PC-9 (cell line): ENCODE data around the gene ITGA6. TPM values are rescaled to one million over a fixed set of nuclear protein-coding genes. Genes with fewer than 3 reads are reported as not detected.

Experiments
- BruUV-seq: library from RNA; stranded (reverse); fragments of 400-500 nt; replicated peaks from 2 replicates; lab custom pipeline; 2021; lab: Mats Ljungman, UMichigan
- CTCF ChIA-PET: fragments of 300-600 bp; sonication (Branson Sonifier 250); formaldehyde crosslinking; loops from one replicate; lab custom pipeline; 2022; ENCODE audit warnings: antibody characterized with exemption; lab: Charles Lee
- POLR2A ChIA-PET: fragments of 300-600 bp; sonication (Branson Sonifier 250); formaldehyde crosslinking; loops from one replicate; lab custom pipeline; 2022; ENCODE audit warnings: antibody characterized with exemption; ENCODE audit not compliant: unreplicated experiment; lab: Charles Lee
- DNase-seq, 2 experiments: peaks; one replicate each; pipeline versions ENCODE4 v3.0.0 to v3.0.0-alpha.2; 2015 to 2022; ENCODE audit warnings: mixed read lengths in 1 of 2
- H2AFZ ChIP-seq: fragments of 200-600 bp; sonication (generic); 2 replicates; pipeline ENCODE4 v1.8.1; 2017; ENCODE audit warnings: antibody characterized with exemption
- H3F3A ChIP-seq: fragments of 200-600 bp; sonication (generic); 2 replicates; pipeline ENCODE4 v1.8.1; 2017; ENCODE audit warnings: antibody characterized with exemption, mild to moderate bottlenecking, low read depth; ENCODE audit not compliant: insufficient read depth
- H3K27ac ChIP-seq: fragments of 200-600 bp; sonication (generic); 2 replicates; pipeline ENCODE4 v1.6.1; 2016; ENCODE audit warnings: mixed run types
- H3K27me3 ChIP-seq: fragments of 200-600 bp; sonication (generic); 2 replicates; pipeline ENCODE4 v1.6.1; 2016; ENCODE audit warnings: low read depth, mixed run types; ENCODE audit not compliant: insufficient read depth
- H3K36me3 ChIP-seq: fragments of 200-600 bp; sonication (generic); 2 replicates; pipeline ENCODE4 v1.6.1; 2016; ENCODE audit warnings: low read depth, mixed run types
- H3K4me1 ChIP-seq: fragments of 200-600 bp; sonication (generic); replicated peaks from 2 replicates; pipeline ENCODE4 v1.6.1; 2016; ENCODE audit warnings: mixed run types; ENCODE audit not compliant: insufficient read depth
- H3K4me2 ChIP-seq: fragments of 200-600 bp; sonication (generic); 2 replicates; pipeline ENCODE4 v1.6.1; 2017; ENCODE audit warnings: mixed run types
- H3K4me3 ChIP-seq: fragments of 200-600 bp; sonication (generic); 2 replicates; pipeline ENCODE4 v1.6.1; 2016; ENCODE audit warnings: mixed run types
- H3K79me2 ChIP-seq: fragments of 200-600 bp; sonication (generic); 2 replicates; pipeline ENCODE4 v1.6.1; 2017; ENCODE audit warnings: low read depth, mixed run types
- H3K9me2 ChIP-seq: fragments of 200-600 bp; sonication (generic); 2 replicates; pipeline ENCODE4 v1.8.1; 2017; ENCODE audit warnings: mild to moderate bottlenecking; ENCODE audit not compliant: insufficient read depth
- H3K9me3 ChIP-seq: fragments of 200-600 bp; sonication (generic); 2 replicates; pipeline ENCODE4 v1.8.1; 2016; ENCODE audit warnings: low read depth; ENCODE audit not compliant: insufficient read depth
- H4K20me1 ChIP-seq: fragments of 200-600 bp; sonication (generic); 2 replicates; pipeline ENCODE4 v1.8.1; 2017; ENCODE audit not compliant: insufficient read depth
- EZH2 ChIP-seq: fragments of 200-600 bp; sonication (generic); IDR thresholded peaks from 2 replicates; pipeline ENCODE4 v1.8.0; 2017; ENCODE audit warnings: antibody characterized with exemption, low read depth
- intact Hi-C: fragments of 100-400 bp; cut with micrococcal nuclease; formaldehyde crosslinking; loops from one replicate; pipeline ENCODE4 v1.10.0; 2022; ENCODE audit not compliant: unreplicated experiment
- total RNA-seq: library from RNA; stranded (reverse); gene quantifications from 2 replicates; pipeline ENCODE4 v1.2.3, GENCODE V29; 2021
- TF ChIP-seq, protein P1 (sequence below): fragments of 200-600 bp; sonication (generic); conservative IDR thresholded peaks from 2 replicates; pipeline ENCODE4 v1.6.1; 2017; ENCODE audit warnings: mixed run types, antibody characterized with exemption, mild to moderate bottlenecking, moderate library complexity

The ITGA6 gene
- total RNA-seq, 1 experiment from 2014 or later, result 213 TPM

GRCh38 chr2:172510088-172510487 lies 82.7 kb downstream of the ITGA6 start:
- no peak for DNase-seq
- POLR2A ChIA-PET, result no interaction called here
- no peaks in the 10 kb centered on the region for H4K20me1 ChIP-seq
- no TSS peak for BruUV-seq
- H3K4me3 ChIP-seq, result no peak overlapping the region
- intact Hi-C loops, result no loop called here
- no peak overlapping the region for H2AFZ ChIP-seq
- no peaks in the 10 kb centered on the region; the same call in 1 of the 2 replicates for H3K9me2 ChIP-seq
- H3K79me2 ChIP-seq, result no peaks in the 10 kb centered on the region
- CTCF ChIA-PET, result no interaction called here
- H3K36me3 ChIP-seq, result peaks cover 9% of the 10 kb centered on the region; the same call in 1 of the 2 replicates
- H3K4me2 ChIP-seq, result no peak overlapping the region
- no peak for TF ChIP-seq EZH2
- TF ChIP-seq, protein P1, sequence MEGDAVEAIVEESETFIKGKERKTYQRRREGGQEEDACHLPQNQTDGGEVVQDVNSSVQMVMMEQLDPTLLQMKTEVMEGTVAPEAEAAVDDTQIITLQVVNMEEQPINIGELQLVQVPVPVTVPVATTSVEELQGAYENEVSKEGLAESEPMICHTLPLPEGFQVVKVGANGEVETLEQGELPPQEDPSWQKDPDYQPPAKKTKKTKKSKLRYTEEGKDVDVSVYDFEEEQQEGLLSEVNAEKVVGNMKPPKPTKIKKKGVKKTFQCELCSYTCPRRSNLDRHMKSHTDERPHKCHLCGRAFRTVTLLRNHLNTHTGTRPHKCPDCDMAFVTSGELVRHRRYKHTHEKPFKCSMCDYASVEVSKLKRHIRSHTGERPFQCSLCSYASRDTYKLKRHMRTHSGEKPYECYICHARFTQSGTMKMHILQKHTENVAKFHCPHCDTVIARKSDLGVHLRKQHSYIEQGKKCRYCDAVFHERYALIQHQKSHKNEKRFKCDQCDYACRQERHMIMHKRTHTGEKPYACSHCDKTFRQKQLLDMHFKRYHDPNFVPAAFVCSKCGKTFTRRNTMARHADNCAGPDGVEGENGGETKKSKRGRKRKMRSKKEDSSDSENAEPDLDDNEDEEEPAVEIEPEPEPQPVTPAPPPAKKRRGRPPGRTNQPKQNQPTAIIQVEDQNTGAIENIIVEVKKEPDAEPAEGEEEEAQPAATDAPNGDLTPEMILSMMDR, result no peak
- no peak overlapping the region for H3K27ac ChIP-seq
- peaks cover 21% of the 10 kb centered on the region for H3K9me3 ChIP-seq
- no peaks in the 10 kb centered on the region for H3K27me3 ChIP-seq
- peaks cover 13% of the 10 kb centered on the region; the same call in 1 of the 2 replicates for H3F3A ChIP-seq
- H3K4me1 ChIP-seq, result no peaks in the 10 kb centered on the region

DNA sequence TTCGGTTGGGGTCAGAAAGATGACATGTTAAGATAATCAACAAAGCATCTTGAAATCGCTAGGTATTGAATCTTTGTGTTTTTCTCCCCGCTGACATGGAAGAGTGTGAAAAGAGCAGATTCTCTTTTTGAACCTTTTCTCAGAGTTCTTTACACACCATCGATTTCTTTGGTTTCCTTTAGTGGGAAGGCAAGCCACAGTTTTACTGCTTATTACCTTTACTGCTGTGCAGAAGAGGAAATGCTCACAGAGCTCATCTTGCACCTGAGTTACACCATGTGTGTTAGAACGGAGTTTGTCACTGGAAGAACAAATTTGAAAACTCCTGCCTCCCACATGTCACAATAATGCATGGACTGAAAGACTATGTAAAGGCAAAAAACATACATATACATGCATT lies 83.2 kb downstream of the ITGA6 start:
- H2AFZ ChIP-seq, result no peak overlapping the region
- peaks cover 21% of the 10 kb centered on the region for H3K9me3 ChIP-seq
- H3K4me2 ChIP-seq, result no peak overlapping the region
- no peaks in the 10 kb centered on the region for H3K79me2 ChIP-seq
- no peaks in the 10 kb centered on the region for H3K4me1 ChIP-seq
- peaks cover 4% of the 10 kb centered on the region; the same call in 1 of the 2 replicates for H3K36me3 ChIP-seq
- no TSS peak for BruUV-seq
- intact Hi-C loops, result no loop called here
- H3K27ac ChIP-seq, result no peak overlapping the region
- no peaks in the 10 kb centered on the region for H3K27me3 ChIP-seq
- ChIA-PET CTCF (no interaction called here), POLR2A (no interaction called here)
- H3K9me2 ChIP-seq, result no peaks in the 10 kb centered on the region; the same call in 1 of the 2 replicates
- no peak overlapping the region for H3K4me3 ChIP-seq
- H3F3A ChIP-seq, result 0 out of 2 replicates have a peak, but pooled peaks cover 9% of the 10 kb centered on the region
- H4K20me1 ChIP-seq, result no peaks in the 10 kb centered on the region
- no peak for TF ChIP-seq EZH2
- TF ChIP-seq, protein P1, result no peak
- no peak for DNase-seq

- no peak overlapping the region for H3K27ac ChIP-seq
- H3K9me3 ChIP-seq, result peaks cover 21% of the 10 kb centered on the region
- H3K4me1 ChIP-seq, result peaks cover 8% of the 10 kb centered on the region
- no peak for DNase-seq
- H3K9me2 ChIP-seq, result no peaks in the 10 kb centered on the region
- CTCF ChIA-PET, result interaction anchor here (0.7 kb wide), 1 partner anchor 714 kb away, joined by 18 read pairs; no protein-coding TSS in a partner anchor
- no peaks in the 10 kb centered on the region for H3K79me2 ChIP-seq
- no peaks in the 10 kb centered on the region for H3K36me3 ChIP-seq
- intact Hi-C loops, result no loop called here
- no peaks in the 10 kb centered on the region for H3K27me3 ChIP-seq
- H4K20me1 ChIP-seq, result no peaks in the 10 kb centered on the region
- POLR2A ChIA-PET, result no interaction called here
- TF ChIP-seq, protein P1, result no peak
- TF ChIP-seq EZH2, result no peak
- no peaks in the 10 kb centered on the region for H3F3A ChIP-seq
- no peak overlapping the region for H3K4me3 ChIP-seq
- no peak overlapping the region for H2AFZ ChIP-seq
- no peak overlapping the region for H3K4me2 ChIP-seq
- BruUV-seq, result no TSS peak
Measured at GRCh38 chr2:172512810-172513523, 85.6 kb downstream of the ITGA6 start.
